Raji (cell line): ENCODE measurements around the gene ALPI.

ENCODE experiments used
- POLR2A ChIP-seq: IDR thresholded peaks from 2 replicates; pipeline ENCODE4 v1.6.1; 2011; ENCODE audit warnings: low read depth, low read length, control low read depth; ENCODE audit not compliant: insufficient read depth

Gene ALPI

GRCh38 chr2:232502911-232503808 lies 47.2 kb downstream of the ALPI start:
- TF ChIP-seq POLR2A: no peak

GRCh38 chr2:232503809-232504323 lies 47.9 kb downstream of the ALPI start:
- no peak for TF ChIP-seq POLR2A

- no peak for TF ChIP-seq POLR2A
These were observed 48.5 kb downstream of the ALPI start for GRCh38 chr2:232504438-232504837.

- TF ChIP-seq POLR2A: no peak
These were observed 49.9 kb downstream of the ALPI start for GRCh38 chr2:232505856-232506255.

GRCh38 chr2:232506709-232507108 lies 50.8 kb downstream of the ALPI start:
- TF ChIP-seq POLR2A: no peak

GRCh38 chr2:232508251-232508650 lies 52.3 kb downstream of the ALPI start:
- no peak for TF ChIP-seq POLR2A
